Measurements from ENCODE around the gene LPCAT2.

Gene LPCAT2, protein sequence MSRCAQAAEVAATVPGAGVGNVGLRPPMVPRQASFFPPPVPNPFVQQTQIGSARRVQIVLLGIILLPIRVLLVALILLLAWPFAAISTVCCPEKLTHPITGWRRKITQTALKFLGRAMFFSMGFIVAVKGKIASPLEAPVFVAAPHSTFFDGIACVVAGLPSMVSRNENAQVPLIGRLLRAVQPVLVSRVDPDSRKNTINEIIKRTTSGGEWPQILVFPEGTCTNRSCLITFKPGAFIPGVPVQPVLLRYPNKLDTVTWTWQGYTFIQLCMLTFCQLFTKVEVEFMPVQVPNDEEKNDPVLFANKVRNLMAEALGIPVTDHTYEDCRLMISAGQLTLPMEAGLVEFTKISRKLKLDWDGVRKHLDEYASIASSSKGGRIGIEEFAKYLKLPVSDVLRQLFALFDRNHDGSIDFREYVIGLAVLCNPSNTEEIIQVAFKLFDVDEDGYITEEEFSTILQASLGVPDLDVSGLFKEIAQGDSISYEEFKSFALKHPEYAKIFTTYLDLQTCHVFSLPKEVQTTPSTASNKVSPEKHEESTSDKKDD

GRCh38 chr16:55508941-55509931, at the start of gene LPCAT2:
TSS of gene LPCAT2 (plus strand) at chr16:55509072. CDS start at chr16:55509182, 110 bp downstream.
- DNase-seq: no peak

DNA sequence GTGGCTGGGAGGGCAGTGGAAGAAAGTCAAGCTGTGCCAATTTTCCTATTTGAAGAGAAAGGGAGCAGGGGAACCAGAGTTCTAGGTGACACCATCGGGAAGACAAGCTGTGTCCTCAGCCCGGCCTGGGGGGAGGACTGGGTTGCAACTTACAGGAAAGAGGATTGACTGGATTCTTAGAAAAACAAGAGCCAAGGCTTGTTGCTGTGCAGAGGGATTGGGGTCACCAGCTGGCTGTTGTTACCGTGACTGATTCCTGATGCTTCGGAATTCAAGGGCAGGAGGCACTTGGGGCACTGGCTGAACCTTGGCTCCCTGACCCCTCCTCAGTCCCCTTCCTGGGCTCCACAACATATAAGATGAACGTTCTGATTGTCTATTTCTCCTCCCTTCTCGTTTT, 46.6 kb upstream of the LPCAT2 start:
- DNase-seq: no peak

- no peak for DNase-seq
Measured at GRCh38 chr16:55464375-55464774, 44.5 kb upstream of the LPCAT2 start.

- DNase-seq: peak; percentile 82
Measured at GRCh38 chr16:55465077-55465896, 43.6 kb upstream of the LPCAT2 start.

GRCh38 chr16:55466209-55466608, 42.7 kb upstream of the LPCAT2 start:
- no peak for DNase-seq

- DNase-seq: no peak
Measured at GRCh38 chr16:55467898-55468297, 41.0 kb upstream of the LPCAT2 start.

- no peak for DNase-seq
Measured at GRCh38 chr16:55468352-55468990, 40.4 kb upstream of the LPCAT2 start.

GRCh38 chr16:55469821-55470532, 38.9 kb upstream of the LPCAT2 start:
- no peak for DNase-seq

GRCh38 chr16:55470533-55471371, 38.1 kb upstream of the LPCAT2 start:
- no peak for DNase-seq

DNA sequence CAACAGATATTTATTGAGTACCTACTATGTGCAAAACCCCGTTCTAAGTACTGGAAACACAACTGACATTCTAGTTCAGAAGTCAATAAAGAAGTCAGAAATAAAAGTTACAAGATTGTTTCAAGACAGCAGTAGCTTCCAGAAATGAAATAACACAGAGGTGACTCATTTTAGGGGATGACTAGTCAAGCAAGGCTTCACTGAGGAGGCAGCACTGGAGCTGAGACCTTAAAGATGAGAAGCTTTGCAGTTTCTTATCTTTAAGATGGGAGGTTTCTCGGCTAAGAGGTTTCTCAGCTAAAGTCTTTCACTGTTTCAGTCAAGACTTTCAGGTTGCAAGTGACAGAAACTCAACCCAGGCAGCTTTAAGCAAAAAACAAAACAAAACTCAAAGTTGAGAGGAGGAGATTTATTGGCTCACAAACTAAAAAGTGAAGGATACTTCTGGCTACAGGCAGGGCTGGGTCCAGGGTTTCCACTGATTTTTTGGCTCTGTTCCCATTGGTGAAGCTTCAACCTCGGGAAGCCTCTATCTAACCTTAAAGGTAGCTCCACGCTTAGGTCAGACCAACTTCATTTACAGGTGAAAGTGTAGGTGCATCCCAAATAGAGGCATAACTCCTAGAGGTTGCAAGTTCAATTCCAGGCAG, 37.3 kb upstream of the LPCAT2 start:
- no peak for DNase-seq

DNA sequence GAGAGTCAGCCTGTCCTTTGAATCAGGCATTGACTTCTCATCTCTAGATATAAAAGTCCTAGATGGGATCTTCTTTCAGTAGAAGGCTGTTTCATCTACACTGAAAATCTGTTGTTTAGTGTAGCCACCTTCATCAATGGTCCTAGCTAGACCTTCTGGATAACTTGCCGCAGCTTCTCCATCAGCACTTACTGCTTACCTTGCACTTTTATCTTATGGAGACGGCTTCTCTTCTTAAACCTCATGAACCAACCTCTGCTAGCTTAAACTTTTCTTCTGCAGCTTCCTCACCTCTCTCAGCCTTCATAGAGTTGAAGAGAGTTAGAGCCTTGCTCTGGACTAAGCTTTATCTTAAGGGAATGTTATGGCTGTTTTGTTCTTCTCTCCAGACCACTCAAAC, 35.3 kb upstream of the LPCAT2 start:
- DNase-seq: no peak

GRCh38 chr16:55474821-55475220, 34.1 kb upstream of the LPCAT2 start:
- no peak for DNase-seq

DNA sequence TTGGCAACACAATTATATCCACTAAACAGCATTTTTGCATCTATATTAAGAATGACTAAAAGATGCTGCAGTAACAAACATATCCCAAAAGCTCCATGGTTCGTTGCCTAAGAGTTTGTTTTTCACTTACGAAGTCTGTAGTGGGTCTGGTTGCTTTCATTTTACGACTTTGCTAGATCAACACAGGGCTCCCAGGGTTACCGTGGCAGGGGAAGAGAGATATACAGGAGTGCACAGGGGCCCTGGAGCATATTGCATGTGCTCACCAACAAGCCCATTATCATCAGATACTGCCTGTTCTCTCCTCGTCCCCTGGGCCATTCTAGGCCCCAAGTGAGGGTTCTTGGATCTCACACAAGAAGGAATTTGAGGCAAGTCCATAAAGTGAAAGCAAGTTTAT, 33.0 kb upstream of the LPCAT2 start:
- no peak for DNase-seq

- DNase-seq: no peak
Measured at GRCh38 chr16:55476625-55477533, 32.0 kb upstream of the LPCAT2 start.

DNA sequence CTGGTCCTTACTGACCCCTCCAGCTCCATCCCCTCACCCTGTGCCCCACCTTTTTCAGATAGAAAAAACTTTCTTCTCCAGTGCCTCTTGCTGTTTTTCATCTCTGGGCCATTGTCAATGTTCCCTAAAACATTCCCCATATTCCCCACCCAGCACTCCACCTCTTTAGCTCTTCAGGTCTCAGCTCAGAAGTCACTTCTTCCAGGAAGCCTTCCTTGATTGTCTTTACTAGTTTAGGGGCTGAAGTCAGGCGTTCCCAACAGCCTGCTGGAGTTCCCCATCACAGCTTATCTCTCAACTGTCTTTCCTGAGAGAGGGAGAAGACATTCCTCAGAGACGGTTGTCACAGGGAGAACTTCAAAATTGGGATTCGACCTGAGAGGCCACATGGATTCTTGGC, 31.1 kb upstream of the LPCAT2 start:
- no peak for DNase-seq

- DNase-seq: no peak
Measured at GRCh38 chr16:55478827-55479429, 29.9 kb upstream of the LPCAT2 start, which contains the start of gene MMP2. TSS of gene MMP2 (plus strand) at chr16:55479198. CDS start at chr16:55479480, 282 bp downstream.

GRCh38 chr16:55479430-55480140, 29.3 kb upstream of the LPCAT2 start:
- DNase-seq: no peak
